ENCODE data around the gene PLCG2. TPM values are rescaled to one million over a fixed set of nuclear protein-coding genes. Genes with fewer than 3 reads are reported as not detected.
A peak's percentile ranks its signal among the peaks of the same experiment; 100 is the strongest.

The PLCG2 gene
- total RNA-seq, 2 donors from 2014 or later = 14.1 to 16.0 TPM

GRCh38 chr16:81807767-81808358 lies 28.8 kb downstream of the PLCG2 start:
- ATAC-seq (no peak), DNase-seq (no peak)
- intact Hi-C loops (cut with DNase I) = no loop called here

- peak in 1 of 2 donors; percentile 57 for ATAC-seq
- intact Hi-C loops (cut with DNase I) = no loop called here
- DNase-seq = no peak
Measured at GRCh38 chr16:81808933-81809480, 29.9 kb downstream of the PLCG2 start.

DNA sequence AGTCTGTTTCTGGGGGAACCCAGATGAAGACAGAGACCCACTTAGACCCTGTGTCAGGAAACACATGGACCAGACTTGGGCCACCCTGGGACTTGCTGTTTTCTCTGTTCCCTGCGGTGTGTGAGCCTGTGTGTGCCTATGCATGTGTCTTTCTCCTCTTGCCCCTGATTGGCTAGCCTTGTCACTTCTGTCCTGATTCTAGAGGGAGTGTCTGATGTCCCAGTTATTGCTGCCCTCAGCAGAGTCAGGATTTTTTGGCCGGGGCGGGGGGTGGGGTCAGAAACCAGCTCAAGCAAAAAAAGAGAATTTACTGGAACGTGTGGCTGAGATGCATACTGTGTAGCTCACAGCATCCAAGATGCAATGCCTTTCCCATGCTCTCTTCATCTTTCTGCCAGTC lies 30.5 kb downstream of the PLCG2 start:
- ATAC-seq = no peak
- DNase-seq = no peak
- intact Hi-C loops (cut with DNase I) = no loop called here

DNA sequence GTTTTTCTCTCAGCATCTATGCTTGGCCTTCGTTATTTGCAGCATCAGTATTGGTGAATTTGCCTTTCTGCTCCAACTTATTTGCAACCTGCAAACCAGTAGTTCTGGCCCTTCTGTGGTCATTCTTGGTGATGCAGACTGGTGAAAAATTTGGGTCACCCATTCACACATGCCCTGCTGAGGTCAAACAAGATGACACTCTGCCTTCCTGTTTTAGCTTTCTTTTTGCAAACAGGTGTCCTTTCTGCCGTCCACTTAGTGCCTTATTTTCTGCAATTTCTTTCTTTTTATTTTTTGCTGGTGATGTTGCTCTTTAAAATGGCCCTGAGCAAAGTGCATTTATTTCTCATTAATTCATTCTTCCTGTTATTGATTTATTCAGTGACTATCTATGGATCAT lies 31.3 kb downstream of the PLCG2 start:
- intact Hi-C loops (cut with DNase I) = no loop called here
- no peak for ATAC-seq
- no peak for DNase-seq

GRCh38 chr16:81810894-81811538 lies 31.9 kb downstream of the PLCG2 start:
- intact Hi-C loops (cut with DNase I) = no loop called here
- DNase-seq (no peak), ATAC-seq (no peak)

- intact Hi-C loops (cut with DNase I) = no loop called here
- no peak for ATAC-seq
Measured at GRCh38 chr16:81813648-81814047, 34.6 kb downstream of the PLCG2 start.

DNA sequence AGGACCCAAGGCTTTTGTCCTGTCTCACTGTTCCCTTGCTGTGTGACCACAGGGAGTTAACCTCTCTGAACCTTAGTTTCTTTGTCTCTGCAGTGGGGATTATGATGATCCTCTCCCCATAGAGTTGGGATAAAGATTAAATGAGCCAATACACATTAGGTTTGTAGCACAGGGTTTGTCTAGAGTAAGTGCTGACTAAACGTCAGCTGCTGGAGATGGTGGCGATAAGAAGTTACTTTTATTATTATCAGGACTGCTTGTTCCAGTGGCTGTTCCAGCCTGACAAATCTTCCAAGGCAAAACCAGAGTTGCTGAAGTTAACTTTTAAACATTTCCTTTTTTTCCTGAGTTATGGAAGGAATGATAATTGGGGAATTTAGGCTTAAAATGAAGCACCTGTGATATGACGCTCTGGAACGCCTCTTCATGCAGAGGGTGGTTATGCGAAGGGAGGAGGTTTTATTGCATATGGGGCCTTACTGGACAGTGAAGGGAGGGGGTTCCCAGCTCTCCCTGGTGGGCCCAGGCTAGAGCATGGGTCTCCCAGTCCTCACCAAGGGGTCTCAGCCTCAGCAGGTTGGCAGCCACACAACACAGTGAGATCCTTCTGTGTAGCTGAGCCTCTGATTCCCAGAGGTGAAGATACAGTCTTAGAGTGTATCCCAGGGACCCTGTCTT lies 35.8 kb downstream of the PLCG2 start:
- ATAC-seq (no peak), DNase-seq (no peak)
- intact Hi-C loops (cut with DNase I) = no loop called here

More at GRCh38 chr16:81813648-81814047, 34.6 kb downstream of the PLCG2 start:
- DNase-seq = no peak

GRCh38 chr16:81815429-81815766 lies 36.3 kb downstream of the PLCG2 start:
- intact Hi-C loops (cut with DNase I) = no loop called here
- ATAC-seq (no peak), DNase-seq (no peak)

GRCh38 chr16:81816351-81816750 lies 37.3 kb downstream of the PLCG2 start:
- intact Hi-C loops (cut with DNase I) = no loop called here
- no peak for ATAC-seq
- DNase-seq = no peak

GRCh38 chr16:81816793-81817210 lies 37.7 kb downstream of the PLCG2 start:
- no peak for DNase-seq
- ATAC-seq = no peak
- intact Hi-C loops (cut with DNase I) = no loop called here

GRCh38 chr16:81817296-81817695 lies 38.2 kb downstream of the PLCG2 start:
- intact Hi-C loops (cut with DNase I) = no loop called here
- ATAC-seq (no peak), DNase-seq (no peak)

- ATAC-seq = peak in 1 of 2 donors; percentile 57
- no peak for DNase-seq
Measured at GRCh38 chr16:81817789-81818567, 38.9 kb downstream of the PLCG2 start.

DNA sequence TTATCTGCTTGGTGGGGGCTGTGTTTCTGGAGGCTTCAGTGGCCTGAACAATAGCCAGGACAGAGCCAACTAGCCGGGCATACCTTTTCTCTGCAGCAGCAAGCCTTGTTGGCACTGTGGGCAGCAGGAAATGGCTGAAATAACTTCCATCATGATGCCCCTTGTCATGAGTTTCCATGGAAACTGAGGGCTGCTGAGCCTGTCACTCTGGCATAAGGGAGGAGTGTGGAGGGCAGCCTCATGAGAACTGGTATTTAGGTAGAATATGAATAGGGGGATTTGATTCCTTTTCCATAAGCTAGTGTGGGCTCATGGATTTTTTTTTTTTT lies 39.4 kb downstream of the PLCG2 start:
- intact Hi-C loops (cut with DNase I) = no loop called here
- ATAC-seq (no peak), DNase-seq (no peak)

More at GRCh38 chr16:81817789-81818567, 38.9 kb downstream of the PLCG2 start:
- intact Hi-C loops (cut with DNase I) = no loop called here

DNA sequence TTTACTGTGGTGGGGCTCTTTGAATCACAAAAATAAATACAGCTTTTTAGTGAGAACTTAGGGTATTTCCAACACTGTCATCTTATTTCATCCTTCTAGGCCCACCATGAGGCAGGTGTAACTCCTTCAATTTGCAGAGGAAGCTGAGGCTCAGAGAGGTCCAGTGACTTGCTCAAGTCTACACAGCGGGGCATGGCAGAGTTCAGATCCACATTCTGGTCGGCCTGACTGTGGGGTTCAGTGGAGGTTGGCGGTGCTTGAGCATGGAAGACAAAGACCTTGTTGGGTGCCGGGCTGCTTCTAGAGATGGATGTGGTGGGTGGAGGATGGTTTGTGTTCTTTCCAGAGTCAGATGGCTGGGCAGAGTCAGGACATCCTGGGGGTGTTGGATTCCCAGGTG lies 39.8 kb downstream of the PLCG2 start:
- intact Hi-C loops (cut with DNase I) = no loop called here
- DNase-seq = no peak
- ATAC-seq = no peak

DNA sequence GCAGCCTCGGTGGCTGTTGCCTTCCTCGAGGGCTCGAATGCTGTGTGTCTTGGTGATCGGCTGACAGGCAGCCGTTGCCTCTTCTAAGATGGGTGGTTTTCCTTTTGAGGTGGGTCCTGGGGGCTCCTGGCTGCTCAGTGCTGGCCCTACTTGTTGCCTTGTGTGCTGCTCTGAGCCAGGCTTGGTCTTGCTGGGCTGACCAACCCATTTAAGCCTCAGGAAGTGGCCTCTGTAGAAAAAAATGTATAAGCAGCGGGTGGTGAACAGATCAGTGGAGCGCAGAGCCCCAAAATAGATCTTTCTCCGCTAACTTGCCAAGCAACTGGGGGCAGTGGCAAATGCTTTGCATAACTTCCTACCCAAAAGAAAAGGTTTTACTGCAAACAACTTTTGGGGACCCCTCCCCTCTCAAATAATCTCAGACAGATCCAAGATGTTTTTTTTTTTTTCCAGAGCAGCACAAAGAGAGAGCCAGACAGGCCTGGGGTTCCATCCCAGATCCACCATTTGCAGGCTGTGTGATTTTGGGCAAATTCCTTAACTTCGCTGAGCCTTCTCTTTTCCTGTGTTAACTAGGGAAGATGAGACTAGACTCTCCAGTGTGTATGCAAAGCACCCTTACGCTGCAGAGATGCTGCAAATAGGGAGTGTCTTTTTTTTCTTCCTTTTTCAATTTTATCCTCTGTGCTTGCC lies 42.5 kb downstream of the PLCG2 start:
- intact Hi-C loops (cut with DNase I) = no loop called here
- ATAC-seq (no peak), DNase-seq (no peak)

DNA sequence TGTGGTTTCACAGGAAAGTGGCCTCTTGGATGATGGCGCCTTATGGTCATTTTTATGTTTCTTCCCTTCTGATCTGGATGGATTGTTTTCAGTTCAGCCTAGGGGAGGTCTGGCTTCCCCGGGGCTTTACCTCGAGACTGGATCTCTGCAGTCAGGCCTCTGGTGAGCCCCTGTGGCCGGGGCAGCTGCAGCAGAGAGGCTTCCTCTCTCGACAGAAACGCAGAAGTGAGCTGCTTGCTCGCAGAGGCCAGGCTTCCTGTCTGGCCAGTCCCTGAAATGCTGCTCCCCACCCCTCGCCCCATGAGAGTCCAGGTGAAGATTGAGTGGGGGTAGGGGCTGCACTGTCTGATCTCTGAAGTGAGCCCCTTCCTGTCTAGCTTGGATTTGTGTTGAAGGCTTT lies 44.0 kb downstream of the PLCG2 start:
- ATAC-seq (peak in 1 of 2 donors; percentile 48), DNase-seq (no peak)
- intact Hi-C loops (cut with DNase I) = no loop called here

DNA sequence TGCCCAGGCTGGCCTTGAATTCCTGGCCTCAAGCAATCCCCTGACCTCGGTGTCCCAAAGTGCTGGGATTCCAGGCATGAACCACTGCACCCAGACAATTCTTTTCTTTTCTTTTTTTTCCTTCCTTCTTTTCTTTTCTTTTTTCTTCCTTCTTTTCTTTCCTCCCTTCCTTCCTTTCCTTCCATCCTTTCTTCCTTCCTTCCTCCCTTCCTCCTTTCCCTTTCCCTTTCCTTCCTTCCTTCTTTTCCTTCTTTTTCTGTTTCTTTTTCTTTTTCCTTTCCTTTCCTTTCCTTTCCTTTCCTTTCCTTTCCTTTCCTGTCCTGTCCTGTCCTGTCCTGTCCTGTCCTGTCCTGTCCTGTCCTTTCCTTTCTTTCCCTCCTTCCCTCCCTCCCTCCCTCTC lies 44.6 kb downstream of the PLCG2 start:
- intact Hi-C loops (cut with DNase I) = no loop called here
- no peak for ATAC-seq
- no peak for DNase-seq

DNA sequence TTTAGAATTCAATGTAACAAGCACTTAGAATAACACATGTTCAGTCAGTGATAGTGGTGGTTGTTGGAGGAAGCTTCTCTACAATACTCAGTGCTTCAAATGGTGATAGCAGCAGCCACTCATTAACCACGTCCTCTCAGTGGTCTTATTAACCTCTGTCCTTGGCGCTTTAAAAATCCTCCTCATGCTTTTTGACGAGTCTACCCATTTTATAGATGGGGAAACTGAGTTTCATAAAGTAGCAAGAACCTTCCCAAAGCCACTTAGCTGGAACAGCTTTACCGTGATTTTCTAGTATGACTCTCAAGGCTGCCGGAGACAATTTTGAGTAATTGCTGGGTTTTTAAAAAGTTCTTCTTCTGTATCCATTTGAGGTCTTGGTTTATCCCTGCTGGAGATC lies 47.4 kb downstream of the PLCG2 start:
- no peak for DNase-seq
- ATAC-seq = no peak
- intact Hi-C loops (cut with DNase I) = no loop called here

DNA sequence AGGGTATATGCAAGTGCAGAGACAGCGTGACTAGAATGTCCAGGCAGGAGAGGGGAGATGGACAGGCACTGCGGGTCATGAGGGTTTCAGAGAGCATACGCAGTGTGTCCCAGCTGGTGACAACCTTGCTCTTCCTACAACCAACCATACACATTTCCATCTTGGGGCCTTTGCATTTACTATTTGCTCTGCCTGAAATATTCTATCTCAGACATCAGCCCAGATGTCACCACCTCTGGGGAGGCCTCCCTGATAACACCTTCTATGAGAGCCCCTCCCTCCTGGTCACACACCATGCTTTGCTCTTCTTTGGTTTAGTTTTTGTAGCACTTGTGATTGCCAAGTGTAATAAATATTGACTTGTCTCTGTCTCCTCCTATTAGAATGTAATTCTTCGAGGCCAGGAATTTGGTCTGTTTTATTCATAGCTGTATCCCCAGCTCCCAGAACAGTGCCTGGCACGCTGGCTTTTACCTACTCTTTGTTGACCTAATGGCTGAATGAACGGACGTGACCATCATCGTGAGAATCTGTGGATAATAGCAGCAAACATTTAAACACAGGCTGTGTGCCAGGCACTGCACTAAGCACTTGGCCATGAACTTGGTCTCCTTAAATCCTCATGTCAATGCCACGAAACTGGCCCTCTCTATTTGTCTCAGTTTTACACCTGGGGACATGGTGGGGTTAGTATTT lies 51.9 kb downstream of the PLCG2 start:
- intact Hi-C loops (cut with DNase I) = no loop called here
- no peak for DNase-seq
- ATAC-seq = no peak

Data from left cardiac atrium (tissue), 4 donors.